Colonic mucosa (tissue), 4 donors: ENCODE data around the gene TRIM65. TPM values are rescaled to one million over a fixed set of nuclear protein-coding genes. Genes with fewer than 3 reads are reported as not detected.

Source experiments
- DNase-seq: peaks from one replicate; pipeline ENCODE4 v3.0.0-alpha.2; 2020
- H3K27ac ChIP-seq: fragments of 200-600 bp; one replicate; pipeline ENCODE4 v1.8.0; 2021
- H3K27me3 ChIP-seq: fragments of 200-600 bp; one replicate; pipeline ENCODE4 v1.8.0; 2021
- H3K36me3 ChIP-seq: fragments of 200-600 bp; one replicate; pipeline ENCODE4 v1.8.0; 2021
- H3K4me1 ChIP-seq: fragments of 200-600 bp; one replicate; pipeline ENCODE4 v1.8.0; 2021; ENCODE audit warnings: mild to moderate bottlenecking
- H3K4me3 ChIP-seq: fragments of 200-600 bp; one replicate; pipeline ENCODE4 v1.8.0; 2021
- H3K9ac ChIP-seq, 2 donors: one replicate each; pipeline ENCODE4 v1.7.0; 2013; ENCODE audit warnings: control low read depth in 2 of 2, low read depth in 2 of 2, low read length in 2 of 2
- H3K9me3 ChIP-seq: fragments of 200-600 bp; one replicate; pipeline ENCODE4 v1.8.0; 2021
- intact Hi-C: fragments of 100-400 bp; cut with DNase I; formaldehyde crosslinking; loops from one replicate; pipeline ENCODE4 v1.14.1; 2022
- total RNA-seq, 2 donors: library from RNA; stranded (reverse); fragmentation: NEBNext Ultra II Directional in 1 of 2; extraction: Animal tissue kit (Norgen Biotek cat#: 25700) in 1 of 2; gene quantifications; one replicate each; pipeline ENCODE4 v1.2.1, GENCODE V29; 2021
- TF ChIP-seq, protein P1 (sequence below): fragments of 200-600 bp; IDR thresholded peaks from one replicate; pipeline ENCODE4 v1.8.0; 2022; ENCODE audit warnings: antibody characterized with exemption, mild to moderate bottlenecking
- donor health status: healthy.
- donor health status: DM: no; HTN: no; CAD: no.
- donor health status: DM: no; HTN: no; CAD: no.

TRIM65 gene
- total RNA-seq, 2 donors from 2014 or later = 14.5 to 26.0 TPM

DNA sequence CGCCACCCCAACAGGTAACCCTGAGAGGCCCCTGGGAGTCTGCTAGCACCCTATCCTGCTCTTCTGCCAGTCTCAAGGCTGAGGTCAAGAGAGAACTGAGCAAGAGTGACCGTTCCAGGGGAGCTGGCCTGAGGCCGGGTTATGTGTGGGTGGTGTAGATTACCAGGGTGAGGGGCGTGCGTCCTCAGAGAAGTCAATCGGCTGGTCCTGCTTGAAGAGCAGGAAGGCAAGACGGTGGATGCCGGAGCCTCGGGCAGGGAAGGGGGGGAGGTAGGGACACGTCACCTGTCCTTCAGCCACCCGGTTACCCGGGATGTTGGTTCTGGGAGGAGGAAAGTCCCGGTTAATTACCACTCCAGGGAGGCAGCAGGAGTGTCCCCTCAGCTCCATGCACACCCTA is 2.6 kb upstream of the TRIM65 start:
- peaks cover 13% of the 10 kb centered on the region for H3K4me1 ChIP-seq
- TF ChIP-seq, protein P1, sequence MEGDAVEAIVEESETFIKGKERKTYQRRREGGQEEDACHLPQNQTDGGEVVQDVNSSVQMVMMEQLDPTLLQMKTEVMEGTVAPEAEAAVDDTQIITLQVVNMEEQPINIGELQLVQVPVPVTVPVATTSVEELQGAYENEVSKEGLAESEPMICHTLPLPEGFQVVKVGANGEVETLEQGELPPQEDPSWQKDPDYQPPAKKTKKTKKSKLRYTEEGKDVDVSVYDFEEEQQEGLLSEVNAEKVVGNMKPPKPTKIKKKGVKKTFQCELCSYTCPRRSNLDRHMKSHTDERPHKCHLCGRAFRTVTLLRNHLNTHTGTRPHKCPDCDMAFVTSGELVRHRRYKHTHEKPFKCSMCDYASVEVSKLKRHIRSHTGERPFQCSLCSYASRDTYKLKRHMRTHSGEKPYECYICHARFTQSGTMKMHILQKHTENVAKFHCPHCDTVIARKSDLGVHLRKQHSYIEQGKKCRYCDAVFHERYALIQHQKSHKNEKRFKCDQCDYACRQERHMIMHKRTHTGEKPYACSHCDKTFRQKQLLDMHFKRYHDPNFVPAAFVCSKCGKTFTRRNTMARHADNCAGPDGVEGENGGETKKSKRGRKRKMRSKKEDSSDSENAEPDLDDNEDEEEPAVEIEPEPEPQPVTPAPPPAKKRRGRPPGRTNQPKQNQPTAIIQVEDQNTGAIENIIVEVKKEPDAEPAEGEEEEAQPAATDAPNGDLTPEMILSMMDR = no peak
- no peak for DNase-seq

GRCh38 chr17:75898791-75899190 is 2.0 kb upstream of the TRIM65 start:
- Histone ChIP-seq H3K4me1 (peaks cover 12% of the 10 kb centered on the region), H3K9ac (no peak overlapping the region), H3K4me3 (no peak overlapping the region), H3K9me3 (no peaks in the 10 kb centered on the region), H3K27ac (no peak overlapping the region), H3K36me3 (peaks cover 12% of the 10 kb centered on the region), H3K27me3 (no peaks in the 10 kb centered on the region)
- no peak for DNase-seq
- TF ChIP-seq, protein P1 = no peak
- intact Hi-C loops = no loop called here

More for the DNA sequence above, 2.6 kb upstream of the TRIM65 start:
- Histone ChIP-seq H3K4me3 (no peak overlapping the region), H3K9me3 (no peaks in the 10 kb centered on the region), H3K27ac (no peak overlapping the region), H3K36me3 (peaks cover 12% of the 10 kb centered on the region), H3K27me3 (no peaks in the 10 kb centered on the region), H3K9ac (no peak overlapping the region)
- intact Hi-C loops = no loop called here

DNA sequence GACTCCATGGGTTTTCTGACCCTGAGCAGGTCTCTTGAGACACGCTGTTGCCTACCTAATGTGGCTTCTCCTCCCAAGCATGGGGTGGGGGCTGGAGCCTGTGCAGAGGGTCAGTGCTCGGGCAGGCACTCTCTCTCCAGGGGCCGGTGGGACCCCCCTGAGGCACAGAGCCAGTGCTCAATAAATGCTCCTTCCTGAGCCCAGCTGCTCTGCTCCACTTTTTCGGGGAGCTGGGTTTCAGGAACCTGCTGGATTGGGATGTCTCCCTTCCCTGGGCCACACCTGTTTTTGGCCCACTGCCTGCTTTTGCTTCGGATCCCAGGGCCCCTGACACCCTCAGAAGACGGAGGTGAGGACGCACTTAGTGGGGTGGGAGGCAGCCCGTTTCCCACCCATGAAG is 1.3 kb upstream of the TRIM65 start:
- H3K36me3 ChIP-seq = peaks cover 12% of the 10 kb centered on the region
- H3K27ac ChIP-seq = no peak overlapping the region
- intact Hi-C loops = no loop called here
- TF ChIP-seq, protein P1 = no peak
- no peaks in the 10 kb centered on the region for H3K9me3 ChIP-seq
- no peak for DNase-seq
- no peak overlapping the region for H3K9ac ChIP-seq
- no peaks in the 10 kb centered on the region for H3K27me3 ChIP-seq
- peaks cover 8% of the 10 kb centered on the region for H3K4me1 ChIP-seq
- H3K4me3 ChIP-seq = no peak overlapping the region

GRCh38 chr17:75897160-75898019 is 639 bp upstream of the TRIM65 start:
- Histone ChIP-seq H3K27me3 (no peaks in the 10 kb centered on the region), H3K9me3 (no peaks in the 10 kb centered on the region), H3K4me3 (peak overlapping the region; percentile 73), H3K27ac (peak overlapping the region; percentile 92), H3K36me3 (peaks cover 12% of the 10 kb centered on the region), H3K9ac (peak overlapping the region; percentile 61 to 83), H3K4me1 (peaks cover 8% of the 10 kb centered on the region)
- TF ChIP-seq, protein P1 = no peak
- DNase-seq = peak; percentile 53
- intact Hi-C loops = no loop called here

DNA sequence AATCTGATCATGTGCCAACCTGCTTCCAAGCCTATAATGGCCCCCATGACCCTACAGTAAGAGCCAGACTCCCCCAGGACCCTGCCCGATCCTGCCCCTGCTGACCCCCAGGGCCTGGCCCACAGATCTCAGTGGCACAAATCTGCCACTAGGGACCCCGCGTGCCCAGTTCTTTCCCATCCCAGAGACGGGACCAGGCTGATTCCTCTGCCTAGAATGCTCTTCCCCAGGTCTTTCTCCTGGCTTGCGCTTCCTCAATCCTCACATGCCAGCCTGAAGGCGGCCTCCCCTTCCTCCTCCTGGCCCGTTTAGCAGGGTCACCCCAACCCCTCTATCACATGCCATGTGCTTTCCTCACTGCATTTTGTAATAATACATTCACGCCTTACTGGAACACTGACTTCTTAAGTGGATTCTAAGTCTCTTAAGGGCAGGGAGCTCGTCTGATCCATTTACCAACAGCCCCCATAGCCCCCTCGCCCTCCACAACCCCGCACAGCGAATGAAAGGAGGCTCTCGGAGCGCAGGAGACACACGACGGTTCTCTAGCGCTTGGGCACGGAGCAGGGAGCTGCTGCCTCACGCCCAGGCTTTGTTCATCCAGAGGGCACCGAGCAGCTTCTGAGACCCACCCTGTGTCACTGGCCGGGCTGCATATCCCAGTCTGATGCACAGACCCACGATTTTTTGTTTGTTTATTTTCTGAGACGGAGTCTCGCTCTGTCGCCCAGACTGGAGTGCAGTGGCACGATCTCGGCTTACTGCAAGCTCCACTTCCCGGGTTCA is 1.2 kb downstream of the TRIM65 start:
- Histone ChIP-seq H3K4me1 (peaks cover 8% of the 10 kb centered on the region), H3K27ac (peak overlapping the region; percentile 92), H3K27me3 (no peaks in the 10 kb centered on the region), H3K4me3 (peak overlapping the region; percentile 73), H3K9me3 (no peaks in the 10 kb centered on the region), H3K36me3 (peaks cover 12% of the 10 kb centered on the region), H3K9ac (peak overlapping the region; percentile 61 to 71)
- TF ChIP-seq, protein P1 = no peak
- intact Hi-C loops = no loop called here
- DNase-seq = peak; percentile 44
